Keratinocyte (primary cell): Measurements from ENCODE around the gene TFPI2. TPM values are rescaled to one million over a fixed set of nuclear protein-coding genes. Genes with fewer than 3 reads are reported as not detected.

Experiments used
- DNase-seq: peaks from one replicate; pipeline ENCODE4 v3.0.0-alpha.2; 2011; ENCODE audit warnings: low read depth, missing footprints, low spot score
- FAIRE-seq: peaks from 2 replicates; lab custom pipeline; 2011; peaks lifted over from hg19 to GRCh38; lab: Jason Lieb, UNC
- H2AFZ ChIP-seq: 2 replicates; pipeline ENCODE4 v1.6.0; 2012; ENCODE audit warnings: low read length, control low read depth, inconsistent platforms; ENCODE audit not compliant: control insufficient read depth
- H3K27ac ChIP-seq: 2 replicates; pipeline ENCODE4 v1.5.1; 2011; ENCODE audit warnings: low read length; ENCODE audit not compliant: control insufficient read depth, insufficient read depth
- H3K27me3 ChIP-seq: 3 replicates; pipeline ENCODE4 v1.6.0; 2011; ENCODE audit warnings: low read length; ENCODE audit not compliant: control insufficient read depth, insufficient read depth; ENCODE audit errors: extremely low read depth
- H3K36me3 ChIP-seq, 2 experiments: 2 replicates in 1 of 2; 3 replicates in 1 of 2; pipeline ENCODE4 v1.5.1; 2011; ENCODE audit warnings: low read length in 2 of 2, mild to moderate bottlenecking in 1 of 2; ENCODE audit not compliant: control insufficient read depth in 2 of 2, insufficient read depth in 2 of 2; ENCODE audit errors: extremely low read depth in 1 of 2
- H3K4me1 ChIP-seq: 3 replicates; pipeline ENCODE4 v1.5.1; 2011; ENCODE audit warnings: low read length; ENCODE audit not compliant: control insufficient read depth, insufficient read depth; ENCODE audit errors: extremely low read depth
- H3K4me2 ChIP-seq: 3 replicates; pipeline ENCODE4 v1.6.0; 2011; ENCODE audit warnings: low read depth, low read length; ENCODE audit not compliant: control insufficient read depth, insufficient read depth; ENCODE audit errors: extremely low read depth
- H3K4me3 ChIP-seq, 3 experiments: fragments of 200-600 bp in 1 of 3; sonication (generic) in 1 of 3; 2 replicates in 2 of 3; 3 replicates in 1 of 3; pipeline ENCODE4 v1.5.1; 2011 to 2016; ENCODE audit warnings: low read length in 3 of 3, mild to moderate bottlenecking in 3 of 3, control low read depth in 2 of 3, inconsistent platforms in 1 of 3, low read depth in 1 of 3, mixed read lengths in 1 of 3, mixed run types in 1 of 3, moderate library complexity in 1 of 3; ENCODE audit not compliant: control insufficient read depth in 2 of 3, insufficient read depth in 2 of 3; ENCODE audit errors: extremely low read depth in 1 of 3
- H3K79me2 ChIP-seq: 2 replicates; pipeline ENCODE4 v1.6.0; 2012; ENCODE audit warnings: low read length; ENCODE audit not compliant: control insufficient read depth, insufficient read depth
- H3K9ac ChIP-seq: 3 replicates; pipeline ENCODE4 v1.6.0; 2011; ENCODE audit warnings: low read length; ENCODE audit not compliant: control insufficient read depth, insufficient read depth; ENCODE audit errors: extremely low read depth
- H3K9me1 ChIP-seq: 3 replicates; pipeline ENCODE4 v1.6.0; 2011; ENCODE audit warnings: low read length; ENCODE audit not compliant: control insufficient read depth, insufficient read depth; ENCODE audit errors: extremely low read depth
- H3K9me3 ChIP-seq: 2 replicates; pipeline ENCODE4 v1.5.1; 2012; ENCODE audit warnings: low read depth, low read length; ENCODE audit not compliant: control insufficient read depth
- H4K20me1 ChIP-seq: 3 replicates; pipeline ENCODE4 v1.6.0; 2011; ENCODE audit warnings: low read length; ENCODE audit not compliant: control insufficient read depth, insufficient read depth; ENCODE audit errors: extremely low read depth
- CTCF ChIP-seq, 3 experiments: IDR thresholded peaks in 1 of 3; conservative IDR thresholded peaks in 1 of 3; optimal IDR thresholded peaks in 1 of 3; 2 replicates in 2 of 3; 3 replicates in 1 of 3; pipeline versions ENCODE3 to v1.5.1; 2011; ENCODE audit warnings: low read length in 3 of 3, mild to moderate bottlenecking in 3 of 3, moderate library complexity in 2 of 3, control low read depth in 1 of 3, inconsistent platforms in 1 of 3; ENCODE audit not compliant: insufficient read depth in 2 of 3; ENCODE audit errors: extremely low read depth in 1 of 3
- EZH2 ChIP-seq: IDR thresholded peaks from one replicate; pipeline ENCODE4 v1.6.1; 2012; ENCODE audit warnings: inconsistent platforms, mild to moderate bottlenecking, low read length, moderate library complexity
- dilution Hi-C: fragments of 300-500 bp; cut with MboI; formaldehyde crosslinking; loops from one replicate; pipeline ENCODE4 v1.7.0; 2020; ENCODE audit warnings: low sequenced_read_pairs; ENCODE audit not compliant: extremely low pct_ligation_motif_present
- polyA plus RNA-seq, 5 experiments: library from polyadenylated mRNA; depleted of rRNA in 3 of 5; stranded (reverse) in 3 of 5; stranded (forward) in 1 of 5; unstranded in 1 of 5; fragments of >200 nt; gene quantifications; 1 replicate in 1 of 5; 2 replicates in 3 of 5; 3 replicates in 1 of 5; pipeline versions ENCODE4 v1.2.1 to v1.2.3, GENCODE V29; 2011 to 2012; ENCODE audit warnings: missing spikeins in 2 of 5, low read depth in 1 of 5, low replicate concordance in 1 of 5

TFPI2 gene
- polyA plus RNA-seq, 1 donor (not counting 4 experiments of a cell fraction or from before 2014, with no cell fraction given): 87.2 TPM

- Histone ChIP-seq H3K9ac (no peak overlapping the region), H3K27ac (peak overlapping the region; percentile 33), H3K36me3 (no peaks in the 10 kb centered on the region), H3K9me3 (no peaks in the 10 kb centered on the region), H3K4me3 (peak overlapping the region in 1 of 3 experiments; percentile 11), H4K20me1 (no peaks in the 10 kb centered on the region), H3K79me2 (no peaks in the 10 kb centered on the region), H3K4me1 (peaks cover 61% of the 10 kb centered on the region), H3K27me3 (no peaks in the 10 kb centered on the region), H3K9me1 (no peaks in the 10 kb centered on the region), H3K4me2 (peak overlapping the region; percentile 63), H2AFZ (no peak overlapping the region)
- TF ChIP-seq EZH2 (no peak), CTCF (optimal IDR thresholded peaks at IDR 0.05 in 1 of 3, IDR thresholded peaks at IDR 0.05 in 1 of 3, conservative IDR thresholded peaks at IDR 0.05 in 1 of 3; ENCODE audit: extremely low read depth in 1 of 3, insufficient read depth in 2 of 3, low read length in 3 of 3) (no peak)
- dilution Hi-C loops: no loop called here
- DNase-seq (peak; percentile 49), FAIRE-seq (peak; percentile 74)
Measured at GRCh38 chr7:93856323-93856722, 34.2 kb downstream of the TFPI2 start.

GRCh38 chr7:93855797-93856196, 34.8 kb downstream of the TFPI2 start:
- peaks cover 62% of the 10 kb centered on the region for H3K4me1 ChIP-seq
- no peaks in the 10 kb centered on the region for H3K79me2 ChIP-seq
- FAIRE-seq (no peak), DNase-seq (no peak)
- H3K36me3 ChIP-seq: no peaks in the 10 kb centered on the region
- no peaks in the 10 kb centered on the region for H3K9me3 ChIP-seq
- H3K9me1 ChIP-seq: no peaks in the 10 kb centered on the region
- no peak for TF ChIP-seq EZH2
- no peak for TF ChIP-seq CTCF (optimal IDR thresholded peaks at IDR 0.05 in 1 of 3, IDR thresholded peaks at IDR 0.05 in 1 of 3, conservative IDR thresholded peaks at IDR 0.05 in 1 of 3; ENCODE audit: extremely low read depth in 1 of 3, insufficient read depth in 2 of 3, low read length in 3 of 3)
- no peaks in the 10 kb centered on the region for H4K20me1 ChIP-seq
- H3K9ac ChIP-seq: no peak overlapping the region
- peak overlapping the region; percentile 63 for H3K4me2 ChIP-seq
- dilution Hi-C loops: no loop called here
- no peak overlapping the region for H3K4me3 ChIP-seq
- H3K27me3 ChIP-seq: no peaks in the 10 kb centered on the region
- no peak overlapping the region for H3K27ac ChIP-seq
- no peak overlapping the region for H2AFZ ChIP-seq
